HEK293 (cell line): ENCODE results near the gene INA.

Experiments
- CTCF ChIA-PET: fragments of 350-600 bp; formaldehyde crosslinking; extraction: SDS; loops from one replicate; lab custom pipeline; 2021; ENCODE audit warnings: antibody characterized with exemption; lab: Yijun Ruan, JAX
- POLR2A ChIA-PET: fragments of 300-600 bp; formaldehyde crosslinking; extraction: SDS; loops from one replicate; lab custom pipeline; 2020; ENCODE audit warnings: antibody characterized with exemption, inconsistent platforms; lab: Yijun Ruan, JAX
- H3K27ac ChIP-seq: fragments of 200-500 bp; sonication (Bioruptor generic); 2 replicates; pipeline ENCODE4 v1.5.1; 2014; ENCODE audit warnings: low read depth, low read length, control low read depth, inconsistent platforms; ENCODE audit errors: extremely low read depth
- H3K36me3 ChIP-seq, 2 experiments: fragments of 200-500 bp in 1 of 2; sonication (Bioruptor generic) in 1 of 2; 1 replicate in 1 of 2; 2 replicates in 1 of 2; pipeline ENCODE4 v1.5.1; 2014 to 2017; ENCODE audit warnings: inconsistent platforms in 2 of 2, low read length in 2 of 2; ENCODE audit not compliant: control insufficient read depth in 2 of 2, insufficient read depth in 1 of 2
- H3K4me1 ChIP-seq: fragments of 200-500 bp; sonication (Bioruptor generic); 2 replicates; pipeline ENCODE4 v1.5.1; 2014; ENCODE audit warnings: mild to moderate bottlenecking, low read length, inconsistent platforms; ENCODE audit not compliant: control insufficient read depth, insufficient read depth
- H3K4me3 ChIP-seq: 2 replicates; pipeline ENCODE4 v1.5.1; 2011; ENCODE audit warnings: low read depth, mild to moderate bottlenecking, control low read depth, low read length, moderate library complexity
- H3K9me3 ChIP-seq: fragments of 200-500 bp; sonication (Bioruptor generic); 2 replicates; pipeline ENCODE4 v1.5.1; 2014; ENCODE audit warnings: low read depth, low read length, inconsistent platforms; ENCODE audit not compliant: control insufficient read depth, insufficient read depth
- BCL11B ChIP-seq: fragments of 450-650 bp; formaldehyde crosslinking; IDR thresholded peaks from 2 replicates; pipeline ENCODE4 v1.5.1; 2016; ENCODE audit warnings: low read depth, missing biosample characterization, missing genetic modification characterization
- KLF1 ChIP-seq: fragments of 450-650 bp; formaldehyde crosslinking; IDR thresholded peaks from 2 replicates; pipeline ENCODE4 v1.5.1; 2016; ENCODE audit warnings: missing biosample characterization, missing genetic modification characterization
- KLF8 ChIP-seq: fragments of 450-650 bp; formaldehyde crosslinking; IDR thresholded peaks from 2 replicates; pipeline ENCODE4 v1.5.1; 2016; ENCODE audit warnings: missing biosample characterization, missing genetic modification characterization
- KLF9 ChIP-seq: fragments of 450-650 bp; formaldehyde crosslinking; IDR thresholded peaks from 2 replicates; pipeline ENCODE4 v1.5.1; 2016; ENCODE audit warnings: missing biosample characterization, missing genetic modification characterization, low read depth
- SP7 ChIP-seq: fragments of 450-650 bp; formaldehyde crosslinking; IDR thresholded peaks from 2 replicates; pipeline ENCODE4 v1.5.1; 2016; ENCODE audit warnings: missing biosample characterization, missing genetic modification characterization
- YY1 ChIP-seq: fragments of 450-650 bp; formaldehyde crosslinking; IDR thresholded peaks from 2 replicates; pipeline ENCODE4 v1.5.1; 2018; ENCODE audit warnings: missing biosample characterization, missing genetic modification characterization
- YY2 ChIP-seq: fragments of 450-650 bp; formaldehyde crosslinking; IDR thresholded peaks from 2 replicates; pipeline ENCODE4 v1.5.1; 2016; ENCODE audit warnings: missing biosample characterization, missing genetic modification characterization
- ZBTB17 ChIP-seq: fragments of 450-650 bp; formaldehyde crosslinking; IDR thresholded peaks from 2 replicates; pipeline ENCODE4 v1.5.1; 2016; ENCODE audit warnings: missing biosample characterization, missing genetic modification characterization
- ZEB2 ChIP-seq: fragments of 450-650 bp; formaldehyde crosslinking; IDR thresholded peaks from 2 replicates; pipeline ENCODE4 v1.5.1; 2016; ENCODE audit warnings: missing biosample characterization, missing genetic modification characterization
- ZFP41 ChIP-seq: fragments of 450-650 bp; formaldehyde crosslinking; IDR thresholded peaks from 2 replicates; pipeline ENCODE4 v1.5.1; 2016; ENCODE audit warnings: missing biosample characterization, missing genetic modification characterization, borderline replicate concordance
- ZIC2 ChIP-seq: fragments of 450-650 bp; formaldehyde crosslinking; IDR thresholded peaks from 2 replicates; pipeline ENCODE4 v1.5.1; 2016; ENCODE audit warnings: missing biosample characterization, missing genetic modification characterization
- ZNF121 ChIP-seq: fragments of 450-650 bp; formaldehyde crosslinking; IDR thresholded peaks from 2 replicates; pipeline ENCODE4 v1.5.1; 2016; ENCODE audit warnings: missing biosample characterization, missing genetic modification characterization
- ZNF133 ChIP-seq: fragments of 450-650 bp; formaldehyde crosslinking; IDR thresholded peaks from 2 replicates; pipeline ENCODE4 v1.5.1; 2016; ENCODE audit warnings: missing biosample characterization, missing genetic modification characterization
- ZNF335 ChIP-seq: fragments of 450-650 bp; formaldehyde crosslinking; conservative IDR thresholded peaks from 2 replicates; pipeline ENCODE4 v1.5.1; 2016; ENCODE audit warnings: missing biosample characterization, missing genetic modification characterization
- ZNF350 ChIP-seq: fragments of 450-650 bp; formaldehyde crosslinking; IDR thresholded peaks from 2 replicates; pipeline ENCODE4 v1.5.0; 2017; ENCODE audit warnings: missing biosample characterization, mild to moderate bottlenecking, missing genetic modification characterization
- ZNF473 ChIP-seq: fragments of 450-650 bp; formaldehyde crosslinking; IDR thresholded peaks from 2 replicates; pipeline ENCODE4 v1.5.1; 2017; ENCODE audit warnings: missing biosample characterization, missing genetic modification characterization
- ZNF529 ChIP-seq: fragments of 450-650 bp; formaldehyde crosslinking; IDR thresholded peaks from 2 replicates; pipeline ENCODE4 v1.5.1; 2017; ENCODE audit warnings: missing genetic modification characterization, missing biosample characterization; ENCODE audit not compliant: insufficient replicate concordance
- ZNF561 ChIP-seq: fragments of 450-650 bp; IDR thresholded peaks from 2 replicates; pipeline ENCODE4 v1.5.1; 2018; ENCODE audit warnings: missing biosample characterization, missing genetic modification characterization, borderline replicate concordance
- ZNF610 ChIP-seq: fragments of 450-650 bp; formaldehyde crosslinking; IDR thresholded peaks from 2 replicates; pipeline ENCODE4 v1.5.1; 2016; ENCODE audit warnings: missing biosample characterization, missing genetic modification characterization, borderline replicate concordance
- ZNF629 ChIP-seq: fragments of 450-650 bp; formaldehyde crosslinking; IDR thresholded peaks from 2 replicates; pipeline ENCODE4 v1.5.1; 2017; ENCODE audit warnings: missing biosample characterization, missing genetic modification characterization
- ZNF664 ChIP-seq: fragments of 450-650 bp; formaldehyde crosslinking; IDR thresholded peaks from 2 replicates; pipeline ENCODE4 v1.5.1; 2016; ENCODE audit warnings: missing biosample characterization, missing genetic modification characterization
- ZNF677 ChIP-seq: fragments of 450-650 bp; IDR thresholded peaks from 2 replicates; pipeline ENCODE4 v1.5.0; 2018; ENCODE audit warnings: missing biosample characterization, mild to moderate bottlenecking, missing genetic modification characterization, moderate library complexity
- ZNF776 ChIP-seq: fragments of 450-650 bp; formaldehyde crosslinking; IDR thresholded peaks from 2 replicates; pipeline ENCODE4 v1.5.0; 2017; ENCODE audit warnings: missing biosample characterization, missing genetic modification characterization, borderline replicate concordance
- TF ChIP-seq, protein P1 (sequence below): fragments of 450-650 bp; formaldehyde crosslinking; IDR thresholded peaks from 2 replicates; pipeline ENCODE4 v1.5.1; 2017; ENCODE audit warnings: missing biosample characterization, missing genetic modification characterization
- TF ChIP-seq, protein P2 (sequence below): fragments of 450-650 bp; formaldehyde crosslinking; IDR thresholded peaks from 2 replicates; pipeline ENCODE4 v1.5.1; 2016; ENCODE audit warnings: missing biosample characterization, missing genetic modification characterization
- TF ChIP-seq, protein P3 (sequence below): fragments of 450-650 bp; formaldehyde crosslinking; IDR thresholded peaks from 2 replicates; pipeline ENCODE4 v1.5.1; 2017; ENCODE audit warnings: missing biosample characterization, missing genetic modification characterization

Gene INA

DNA sequence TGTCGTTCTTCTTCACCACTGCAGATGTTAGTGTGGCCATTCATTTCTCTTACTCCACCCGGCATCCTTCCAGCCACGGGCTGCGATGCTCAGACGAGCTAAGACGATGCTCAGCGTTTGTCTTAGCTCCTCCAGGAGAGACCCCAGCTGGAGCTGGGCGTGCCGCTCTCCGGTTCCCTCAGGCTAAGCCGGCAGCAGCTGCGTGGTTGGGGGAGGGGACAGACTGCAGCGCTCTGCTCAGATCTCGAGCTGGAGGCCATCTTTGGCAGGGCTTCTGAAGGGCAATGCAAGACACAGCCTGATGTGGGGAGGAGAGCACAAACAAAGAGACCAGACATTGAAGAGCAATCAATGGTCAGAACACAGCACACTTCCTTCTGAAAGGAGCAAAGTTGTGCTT, 4.8 kb downstream of the INA start:
- POLR2A ChIA-PET: interaction anchor here (0.5 kb wide), 1 partner anchor 14 kb away, joined by 3 read pairs; no protein-coding TSS in a partner anchor
- Histone ChIP-seq H3K4me1 (peaks cover 10% of the 10 kb centered on the region), H3K27ac (no peak overlapping the region), H3K36me3 (no peaks in the 10 kb centered on the region), H3K4me3 (no peak overlapping the region), H3K9me3 (no peaks in the 10 kb centered on the region)
- CTCF ChIA-PET: interaction anchor here (0.6 kb wide), 1 partner anchor 51 kb away, joined by 3 read pairs; no protein-coding TSS in a partner anchor
- peak; percentile 44 for TF ChIP-seq ZIC2 (tag by site-specific recombination)
- TF ChIP-seq YY2 (tag by site-specific recombination): peak; percentile 58
- no peak for TF ChIP-seq ZNF776
- no peak for TF ChIP-seq ZNF473
- TF ChIP-seq ZNF133 (tag by site-specific recombination): no peak
- 0 out of 2 replicates have a peak, but pooled peaks have one; percentile 14 for TF ChIP-seq ZNF561 (tag by site-specific recombination)
- TF ChIP-seq KLF1 (tag by site-specific recombination): peak; percentile 48
- 0 out of 2 replicates have a peak, but pooled peaks have one; percentile 43 for TF ChIP-seq ZNF610 (tag by site-specific recombination)
- peak; percentile 62 for TF ChIP-seq KLF9
- 0 out of 2 replicates have a peak, but pooled peaks have one; percentile 8 for TF ChIP-seq ZNF335
- peak; percentile 91 for TF ChIP-seq ZBTB17
- TF ChIP-seq YY1 (tag by site-specific recombination): 0 out of 2 replicates have a peak, but pooled peaks have one; percentile 21

DNA sequence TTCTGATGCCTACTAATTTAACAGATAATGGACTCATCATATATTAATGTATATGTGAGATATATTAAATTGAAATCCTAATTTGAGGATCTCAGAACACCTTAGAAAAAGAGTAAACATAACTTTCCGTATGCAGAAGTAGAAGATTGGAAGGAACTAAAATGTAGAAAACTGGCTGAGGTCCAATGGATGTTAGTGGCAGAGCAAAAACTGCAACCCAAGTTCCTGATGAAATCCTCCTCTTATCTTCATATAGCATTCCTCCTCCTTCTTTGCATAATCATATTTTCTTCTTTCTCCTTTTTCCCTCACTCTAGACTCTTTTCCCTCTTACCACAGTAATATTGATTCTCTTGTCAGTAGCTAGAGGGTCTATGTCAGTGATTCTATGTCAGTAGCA, 6.0 kb downstream of the INA start:
- Histone ChIP-seq H3K4me1 (peaks cover 8% of the 10 kb centered on the region), H3K4me3 (no peak overlapping the region), H3K27ac (no peak overlapping the region), H3K36me3 (peaks cover 0 to 3% of the 10 kb centered on the region in 2 experiments; a peak in 1 of 3 replicates), H3K9me3 (no peaks in the 10 kb centered on the region)
- POLR2A ChIA-PET: no interaction called here
- CTCF ChIA-PET: no interaction called here
- no peak for TF ChIP-seq ZNF529 (tag by site-specific recombination)
- no peak for TF ChIP-seq ZNF664 (tag by site-specific recombination)
- TF ChIP-seq, protein P1, sequence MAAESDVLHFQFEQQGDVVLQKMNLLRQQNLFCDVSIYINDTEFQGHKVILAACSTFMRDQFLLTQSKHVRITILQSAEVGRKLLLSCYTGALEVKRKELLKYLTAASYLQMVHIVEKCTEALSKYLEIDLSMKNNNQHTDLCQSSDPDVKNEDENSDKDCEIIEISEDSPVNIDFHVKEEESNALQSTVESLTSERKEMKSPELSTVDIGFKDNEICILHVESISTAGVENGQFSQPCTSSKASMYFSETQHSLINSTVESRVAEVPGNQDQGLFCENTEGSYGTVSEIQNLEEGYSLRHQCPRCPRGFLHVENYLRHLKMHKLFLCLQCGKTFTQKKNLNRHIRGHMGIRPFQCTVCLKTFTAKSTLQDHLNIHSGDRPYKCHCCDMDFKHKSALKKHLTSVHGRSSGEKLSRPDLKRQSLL: no peak

DNA sequence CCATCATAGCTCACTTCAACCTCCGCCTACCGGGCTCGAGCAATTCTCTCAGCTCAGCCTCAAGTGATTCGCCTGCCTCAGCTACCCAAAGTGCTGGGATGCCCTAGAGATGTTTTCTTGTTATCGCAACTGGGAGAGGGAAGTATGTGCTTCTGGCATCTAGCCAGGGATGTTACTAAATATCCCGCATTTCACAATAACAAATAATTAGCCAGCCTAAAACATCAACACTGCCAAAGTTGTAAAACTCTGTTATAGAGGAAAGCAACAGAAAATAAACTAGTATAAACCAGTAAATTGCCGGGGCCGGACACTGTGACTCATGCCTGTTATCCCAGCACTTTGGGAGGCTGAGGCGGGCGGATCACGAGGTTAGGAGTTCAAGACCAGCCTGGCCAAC, 7.2 kb downstream of the INA start:
- H3K4me3 ChIP-seq: no peak overlapping the region
- H3K27ac ChIP-seq: no peak overlapping the region
- ChIA-PET CTCF (no interaction called here), POLR2A (interaction anchor here (0.6 to 0.7 kb wide), 2 partner anchors 10 to 520 kb away, joined by 4 to 7 read pairs; no protein-coding TSS in a partner anchor)
- H3K36me3 ChIP-seq: peaks cover 0 to 3% of the 10 kb centered on the region in 2 experiments; a peak in 1 of 3 replicates
- H3K4me1 ChIP-seq: peaks cover 7% of the 10 kb centered on the region
- no peaks in the 10 kb centered on the region for H3K9me3 ChIP-seq
- TF ChIP-seq, protein P2, sequence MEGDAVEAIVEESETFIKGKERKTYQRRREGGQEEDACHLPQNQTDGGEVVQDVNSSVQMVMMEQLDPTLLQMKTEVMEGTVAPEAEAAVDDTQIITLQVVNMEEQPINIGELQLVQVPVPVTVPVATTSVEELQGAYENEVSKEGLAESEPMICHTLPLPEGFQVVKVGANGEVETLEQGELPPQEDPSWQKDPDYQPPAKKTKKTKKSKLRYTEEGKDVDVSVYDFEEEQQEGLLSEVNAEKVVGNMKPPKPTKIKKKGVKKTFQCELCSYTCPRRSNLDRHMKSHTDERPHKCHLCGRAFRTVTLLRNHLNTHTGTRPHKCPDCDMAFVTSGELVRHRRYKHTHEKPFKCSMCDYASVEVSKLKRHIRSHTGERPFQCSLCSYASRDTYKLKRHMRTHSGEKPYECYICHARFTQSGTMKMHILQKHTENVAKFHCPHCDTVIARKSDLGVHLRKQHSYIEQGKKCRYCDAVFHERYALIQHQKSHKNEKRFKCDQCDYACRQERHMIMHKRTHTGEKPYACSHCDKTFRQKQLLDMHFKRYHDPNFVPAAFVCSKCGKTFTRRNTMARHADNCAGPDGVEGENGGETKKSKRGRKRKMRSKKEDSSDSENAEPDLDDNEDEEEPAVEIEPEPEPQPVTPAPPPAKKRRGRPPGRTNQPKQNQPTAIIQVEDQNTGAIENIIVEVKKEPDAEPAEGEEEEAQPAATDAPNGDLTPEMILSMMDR (tag by site-specific recombination): no peak
- TF ChIP-seq ZNF121 (tag by site-specific recombination): 0 out of 2 replicates have a peak, but pooled peaks have one; percentile 39
- TF ChIP-seq, protein P3, sequence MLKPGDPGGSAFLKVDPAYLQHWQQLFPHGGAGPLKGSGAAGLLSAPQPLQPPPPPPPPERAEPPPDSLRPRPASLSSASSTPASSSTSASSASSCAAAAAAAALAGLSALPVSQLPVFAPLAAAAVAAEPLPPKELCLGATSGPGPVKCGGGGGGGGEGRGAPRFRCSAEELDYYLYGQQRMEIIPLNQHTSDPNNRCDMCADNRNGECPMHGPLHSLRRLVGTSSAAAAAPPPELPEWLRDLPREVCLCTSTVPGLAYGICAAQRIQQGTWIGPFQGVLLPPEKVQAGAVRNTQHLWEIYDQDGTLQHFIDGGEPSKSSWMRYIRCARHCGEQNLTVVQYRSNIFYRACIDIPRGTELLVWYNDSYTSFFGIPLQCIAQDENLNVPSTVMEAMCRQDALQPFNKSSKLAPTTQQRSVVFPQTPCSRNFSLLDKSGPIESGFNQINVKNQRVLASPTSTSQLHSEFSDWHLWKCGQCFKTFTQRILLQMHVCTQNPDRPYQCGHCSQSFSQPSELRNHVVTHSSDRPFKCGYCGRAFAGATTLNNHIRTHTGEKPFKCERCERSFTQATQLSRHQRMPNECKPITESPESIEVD (tag by site-specific recombination): peak; percentile 82
- TF ChIP-seq ZFP41 (tag by site-specific recombination): no peak
- TF ChIP-seq ZNF677 (tag by site-specific recombination): no peak
- 0 out of 2 replicates have a peak, but pooled peaks have one; percentile 39 for TF ChIP-seq ZEB2
- TF ChIP-seq ZNF629 (tag by site-specific recombination): no peak
- TF ChIP-seq KLF8 (tag by site-specific recombination): no peak
- TF ChIP-seq SP7 (tag by site-specific recombination): peak; percentile 65; the same call in 1 of the 2 replicates
- no peak for TF ChIP-seq BCL11B
- TF ChIP-seq ZNF350 (tag by site-specific recombination): 0 out of 2 replicates have a peak, but pooled peaks have one; percentile 29
